Activated CD4-positive, alpha-beta T cell treated with anti-CD3 and anti-CD28 coated beads for 4 hours (primary cell): ENCODE data around the gene PLAU.
"Not testable (repeated sequence)": the region's sequence is repeated elsewhere in the genome, so short reads cannot be mapped to it uniquely, and the experiment has no call there.

Experiments
- DNase-seq, 2 donors: peaks; one replicate each; pipeline ENCODE4 v3.0.0-alpha.2; 2020

The PLAU gene

DNA sequence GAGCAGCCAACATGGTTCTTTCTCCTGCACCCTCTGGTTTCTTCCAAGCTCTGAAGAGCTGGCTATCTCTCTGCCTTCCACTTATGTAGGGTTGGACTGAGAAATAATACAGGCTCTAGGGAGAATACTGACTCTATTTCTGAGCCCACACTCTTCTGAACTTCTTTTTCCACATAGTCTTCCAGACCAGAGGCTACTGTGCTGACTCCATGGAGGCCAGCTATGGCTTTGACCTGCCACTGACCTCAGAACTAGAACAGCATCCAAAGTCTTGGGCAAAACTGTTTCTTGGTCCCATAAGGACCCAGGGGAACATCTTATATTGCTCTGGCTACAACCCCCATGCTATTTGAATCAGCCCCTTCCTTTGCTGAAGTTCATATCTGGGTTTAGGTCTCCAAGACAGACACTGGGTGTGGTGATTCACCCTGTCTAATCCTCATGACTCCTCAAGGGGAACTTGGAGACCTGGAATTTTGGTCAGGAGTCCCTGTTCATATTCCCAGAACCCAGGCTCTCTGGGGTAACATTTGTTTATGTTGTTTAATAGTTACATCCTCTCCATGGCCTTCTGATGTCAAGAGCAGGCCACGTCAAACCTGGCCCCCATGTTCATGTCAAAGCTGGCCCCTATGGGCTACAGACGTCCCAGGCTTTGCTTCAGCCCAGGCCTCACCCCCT lies 12.1 kb upstream of the PLAU start:
- no peak for DNase-seq

DNA sequence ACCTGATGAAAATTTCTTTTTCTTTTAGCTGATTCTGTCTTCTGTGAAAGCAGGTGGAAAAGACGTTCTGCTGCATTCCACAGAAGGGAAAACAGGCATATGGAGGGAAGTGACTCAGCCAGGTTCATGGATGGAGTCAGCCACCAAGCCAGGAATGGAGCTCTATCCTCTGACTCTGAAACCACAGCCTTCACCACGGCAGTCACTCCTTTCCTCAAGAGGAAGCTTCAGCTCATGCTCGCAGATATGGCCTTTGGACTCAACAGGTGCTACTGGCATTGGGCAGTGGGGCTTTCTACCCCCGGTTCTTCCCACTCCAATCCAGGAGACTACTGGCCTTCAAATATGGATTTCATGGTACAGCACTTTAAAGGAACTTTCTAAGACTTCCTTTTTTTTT lies 11.5 kb upstream of the PLAU start:
- no peak for DNase-seq

DNA sequence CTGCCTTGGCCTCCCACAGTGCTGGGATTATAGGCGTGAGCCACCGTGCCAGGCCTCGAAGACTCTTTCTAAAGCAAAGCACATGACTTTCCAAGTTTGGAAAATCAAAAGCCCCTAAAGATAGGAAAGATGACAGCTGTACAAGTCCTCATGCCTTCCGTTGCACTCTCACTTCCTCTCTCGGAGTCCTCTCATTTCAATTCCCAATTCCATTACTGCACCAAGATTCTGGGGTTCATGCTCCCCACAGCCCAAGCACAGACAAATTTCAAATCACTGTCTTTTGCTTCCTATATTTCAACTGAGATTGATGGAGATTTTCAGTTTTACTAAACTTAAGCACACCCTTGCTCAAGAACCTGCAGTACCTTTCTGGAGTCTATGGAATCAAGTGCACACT lies 10.9 kb upstream of the PLAU start:
- no peak for DNase-seq

DNA sequence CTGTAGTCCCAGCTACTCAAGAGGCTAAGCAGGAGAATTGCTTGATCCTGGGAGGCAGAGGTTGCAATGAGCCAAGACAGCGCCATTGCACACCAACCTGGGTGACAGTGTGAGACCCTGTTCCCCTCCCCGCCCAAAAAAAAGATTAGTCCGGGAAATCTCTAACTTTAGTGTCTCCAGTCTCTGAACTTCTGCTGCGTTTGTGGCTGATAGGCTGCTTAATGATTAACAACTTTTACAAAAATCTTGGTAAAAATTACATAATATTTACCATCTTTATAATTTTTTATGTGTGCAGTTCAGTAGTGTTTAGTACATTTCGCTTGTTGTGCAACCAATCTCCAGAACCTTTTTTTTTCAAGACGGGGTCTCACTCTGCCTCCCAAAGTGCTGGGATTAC lies 9.7 kb upstream of the PLAU start:
- DNase-seq, result no peak

DNA sequence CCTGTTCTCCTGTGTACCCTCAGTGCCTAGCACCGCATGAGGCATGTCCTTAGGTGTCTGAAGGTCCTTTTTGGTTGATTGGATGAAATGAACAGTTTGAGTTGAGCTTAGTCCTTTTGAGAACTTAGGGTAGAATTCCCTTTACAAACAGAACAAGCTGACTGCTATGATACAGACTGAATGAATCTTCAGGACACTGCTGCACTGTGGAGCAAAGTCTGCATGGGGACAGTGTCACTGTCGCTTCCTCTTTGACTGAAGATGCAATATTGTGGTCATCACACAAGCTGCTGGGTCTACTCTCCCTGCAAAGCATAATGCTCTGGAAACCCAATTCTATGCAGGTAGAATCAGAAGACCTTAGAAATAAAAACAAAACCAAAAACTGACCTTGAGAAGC lies 8.6 kb upstream of the PLAU start:
- DNase-seq, result no peak

DNA sequence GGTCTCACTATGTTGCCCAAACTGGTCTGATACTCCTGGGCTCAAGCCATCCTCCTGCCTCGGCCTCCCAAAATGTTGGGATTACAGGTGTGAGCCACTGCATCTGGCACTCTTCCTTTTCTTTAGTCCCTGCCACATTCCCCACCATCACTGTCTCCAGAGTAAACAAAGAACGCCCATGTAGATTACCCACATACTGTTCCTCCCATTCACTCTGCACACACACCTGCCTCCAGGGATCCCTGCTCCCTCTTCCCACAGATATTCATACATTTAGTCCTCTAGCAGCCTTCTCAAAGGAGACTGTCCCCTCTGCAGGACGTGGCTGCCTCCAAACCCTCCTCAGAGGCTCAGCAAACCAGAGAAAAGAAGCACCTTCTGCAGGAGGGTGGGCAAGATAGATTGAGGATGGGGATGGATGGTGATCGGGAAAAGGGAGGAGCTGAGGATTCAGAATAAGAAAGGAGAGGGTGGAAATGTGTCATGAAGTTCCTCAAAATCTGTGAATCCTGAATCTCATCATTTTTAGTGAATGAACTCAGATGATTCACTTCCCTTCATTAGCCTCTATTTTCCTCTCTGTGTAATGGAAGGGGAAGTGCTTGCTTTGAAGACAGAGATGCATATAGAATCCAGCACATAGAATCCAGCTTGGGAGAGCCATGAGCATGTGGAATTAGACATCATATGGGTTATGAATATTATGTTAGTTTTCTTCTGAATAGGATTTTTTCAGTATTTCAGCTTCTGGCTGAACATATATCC lies 5.5 kb upstream of the PLAU start:
- DNase-seq, result no peak

DNA sequence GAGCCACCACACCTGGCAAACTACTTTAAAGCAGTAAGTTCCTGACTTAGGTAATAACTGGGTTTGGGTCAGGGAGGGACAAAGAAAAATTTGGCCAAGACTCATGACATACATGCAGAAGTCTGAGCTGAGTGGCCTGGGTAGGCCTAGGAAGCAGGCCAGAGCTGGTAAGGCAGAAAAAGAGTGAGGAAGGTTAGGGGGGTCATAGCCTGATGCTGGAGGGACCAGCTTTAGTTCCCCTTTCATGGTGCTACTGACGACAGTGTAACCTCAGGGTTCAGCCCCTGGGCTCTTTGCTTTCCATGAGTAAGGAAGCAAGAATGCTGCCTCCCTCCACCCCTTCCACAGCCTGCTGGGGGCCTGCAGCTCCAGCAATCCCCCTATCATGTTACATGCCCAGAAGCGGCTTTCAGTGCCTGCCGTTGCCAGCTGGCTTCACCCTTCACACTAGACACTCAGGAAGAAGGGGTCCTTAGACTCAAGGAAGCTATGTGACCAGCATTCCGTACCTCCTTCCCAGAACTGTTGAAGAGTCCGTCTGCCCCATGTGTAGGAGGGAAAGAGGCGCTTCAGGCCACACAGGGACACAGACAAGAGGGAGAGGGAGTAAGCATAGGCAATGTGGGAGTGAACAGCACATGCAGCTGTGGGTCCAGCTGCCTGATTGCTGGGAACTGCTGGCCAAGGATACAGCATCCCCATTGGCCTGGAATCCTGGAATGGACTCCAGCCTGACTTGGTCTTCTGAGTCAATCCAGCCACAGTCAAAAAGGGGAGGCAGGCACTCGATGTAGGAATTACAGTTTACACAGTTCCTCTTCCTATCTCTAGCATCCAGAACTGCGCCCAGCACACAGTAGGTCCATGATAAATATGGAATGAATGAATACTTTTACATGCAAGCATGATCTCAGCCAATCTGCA lies 4.1 kb upstream of the PLAU start:
- no peak for DNase-seq

DNA sequence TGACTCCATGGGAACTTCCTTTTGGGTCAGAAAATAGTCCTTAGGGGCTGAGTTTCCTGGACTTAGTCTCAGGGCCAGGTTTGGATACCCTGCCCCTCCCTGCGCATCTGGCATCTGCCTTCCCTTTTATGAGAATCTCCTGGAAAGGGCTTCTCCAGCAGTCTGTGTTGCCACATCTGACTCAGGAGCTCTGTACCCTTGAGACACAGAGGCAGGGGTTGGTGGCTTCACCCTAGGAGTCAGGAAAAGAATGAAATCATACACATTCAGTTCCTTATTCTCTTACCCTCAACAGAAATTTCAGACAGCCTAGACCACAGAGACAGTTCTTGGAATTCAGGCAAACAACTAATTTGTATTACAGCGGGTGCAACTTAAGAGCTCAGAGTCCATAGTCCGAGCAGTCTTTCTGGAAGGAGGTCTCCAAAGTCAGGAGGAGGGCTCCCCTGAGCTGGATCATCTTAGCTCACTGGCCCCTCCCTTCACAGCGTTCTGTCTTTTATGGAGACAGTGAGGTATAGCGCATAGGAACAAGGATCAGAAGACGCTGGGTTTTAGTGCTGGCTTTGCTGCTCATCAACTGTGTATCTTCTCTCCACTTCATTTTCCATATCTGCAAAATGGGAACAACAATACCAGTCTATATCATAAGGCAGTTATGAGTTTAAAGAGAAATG lies 3.0 kb upstream of the PLAU start:
- no peak for DNase-seq

DNA sequence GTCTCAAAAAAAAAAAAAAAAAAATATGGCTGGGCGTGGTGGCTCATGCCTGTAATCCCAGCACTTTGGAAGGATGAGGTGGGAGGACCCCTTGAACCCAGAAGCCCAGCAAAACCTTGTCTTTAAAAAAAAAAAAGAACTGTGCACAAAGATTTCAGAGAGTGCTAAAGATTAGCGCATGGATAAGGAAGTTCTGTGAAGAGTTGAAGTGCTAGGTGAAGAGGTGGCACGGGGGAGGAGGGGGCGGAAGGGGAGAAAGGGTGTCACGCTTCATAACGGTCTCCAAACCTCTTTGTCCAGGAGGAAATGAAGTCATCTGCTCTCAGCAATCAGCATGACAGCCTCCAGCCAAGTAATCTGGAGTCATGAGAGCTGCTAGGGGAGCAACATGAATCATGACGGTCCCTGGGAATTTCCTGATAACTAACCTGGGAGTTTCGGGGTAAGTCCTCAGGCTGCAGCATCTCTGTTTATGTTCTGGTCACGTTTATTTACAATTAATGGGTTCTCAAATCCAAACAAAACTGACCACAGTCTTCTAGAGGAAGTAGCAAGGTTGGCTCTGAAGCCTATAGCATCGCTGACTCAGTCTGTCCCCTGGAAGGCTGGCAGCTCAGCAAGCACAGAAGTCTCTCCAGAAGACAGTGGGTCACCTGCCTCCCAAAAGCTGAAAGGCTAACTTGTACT lies 1.9 kb upstream of the PLAU start:
- peak; percentile 78 to 79 for DNase-seq

DNA sequence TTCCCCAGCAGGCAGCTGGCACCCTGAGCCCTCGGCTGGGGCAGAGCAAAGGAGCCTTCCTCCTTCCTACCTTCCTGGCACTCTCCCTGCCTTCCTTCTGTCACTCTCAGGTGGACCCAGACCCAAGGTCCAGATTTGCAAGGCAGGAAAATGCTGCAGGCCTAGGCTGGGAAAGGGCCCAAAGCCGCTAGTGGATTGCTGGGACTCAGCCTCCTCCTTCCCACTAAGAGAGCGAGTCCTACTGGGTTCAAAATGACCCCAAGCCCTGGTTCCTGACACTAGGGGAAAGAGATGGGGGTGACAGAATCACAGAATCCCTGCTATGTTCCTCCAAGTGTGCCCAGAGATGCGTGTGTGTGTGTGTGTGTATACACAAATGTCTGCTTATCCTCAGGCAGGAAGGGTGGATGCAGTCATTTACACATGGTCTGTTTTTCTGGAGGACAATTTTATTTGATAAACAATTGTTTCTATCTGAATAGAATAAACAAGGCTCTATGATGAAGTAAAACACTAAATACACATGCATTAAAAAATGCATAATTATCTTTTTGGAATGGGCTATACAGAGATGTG lies 1.3 kb upstream of the PLAU start:
- no peak for DNase-seq

DNA sequence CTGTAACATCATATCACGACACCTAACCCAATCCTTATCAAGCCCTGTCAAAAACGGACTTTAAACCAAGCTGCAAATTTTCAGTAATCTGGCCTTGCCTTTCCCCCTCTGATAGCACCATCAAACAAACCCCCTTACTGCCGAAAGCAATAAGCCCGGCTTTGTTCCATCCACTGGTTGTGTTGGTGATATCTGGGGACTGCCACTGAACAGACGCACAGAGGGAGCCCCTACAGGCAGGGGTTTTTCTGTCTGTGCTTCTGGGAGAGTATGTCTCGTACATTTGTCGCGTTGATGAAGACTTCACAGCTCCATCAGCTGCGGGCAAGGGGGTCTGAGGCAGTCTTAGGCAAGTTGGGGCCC lies 550 bp upstream of the PLAU start:
- DNase-seq, result no peak

DNA sequence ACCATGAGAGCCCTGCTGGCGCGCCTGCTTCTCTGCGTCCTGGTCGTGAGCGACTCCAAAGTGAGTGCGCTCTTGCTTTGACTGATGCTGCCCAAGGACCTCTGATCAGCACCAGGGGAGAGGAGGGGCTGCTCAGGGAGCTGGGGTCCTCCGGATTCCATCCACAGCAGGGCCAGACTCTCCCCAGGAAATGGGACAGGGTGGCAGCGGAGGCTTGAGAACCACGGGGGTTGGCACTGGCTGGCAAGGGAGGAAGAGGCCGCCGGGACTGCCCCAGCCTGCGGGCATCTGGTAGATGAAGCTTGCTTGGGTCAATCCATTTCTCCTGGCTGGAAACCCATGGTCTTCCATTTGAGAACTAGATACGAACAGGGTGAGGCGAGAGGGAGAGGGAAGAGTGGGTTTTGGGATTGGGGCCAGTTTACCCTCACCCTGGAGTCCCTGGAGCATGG lies 647 bp downstream of the PLAU start:
- no peak for DNase-seq

DNA sequence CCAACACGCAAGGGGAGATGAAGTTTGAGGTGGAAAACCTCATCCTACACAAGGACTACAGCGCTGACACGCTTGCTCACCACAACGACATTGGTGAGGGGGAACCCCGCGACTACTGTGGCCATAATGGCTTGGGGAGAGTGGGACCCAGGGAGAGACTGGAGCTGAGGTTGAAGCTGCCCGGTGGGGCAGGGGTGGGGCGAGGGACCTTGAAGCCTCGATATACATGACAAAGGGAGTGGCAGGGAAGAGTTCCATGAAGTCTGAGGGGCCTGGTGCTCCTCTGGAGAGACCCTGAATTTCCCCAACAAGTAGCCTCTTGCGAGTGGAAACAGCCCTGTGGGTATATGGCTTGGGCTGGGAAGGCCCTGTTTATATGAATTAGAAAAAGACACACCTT lies 3.1 kb downstream of the PLAU start:
- DNase-seq, result no peak

DNA sequence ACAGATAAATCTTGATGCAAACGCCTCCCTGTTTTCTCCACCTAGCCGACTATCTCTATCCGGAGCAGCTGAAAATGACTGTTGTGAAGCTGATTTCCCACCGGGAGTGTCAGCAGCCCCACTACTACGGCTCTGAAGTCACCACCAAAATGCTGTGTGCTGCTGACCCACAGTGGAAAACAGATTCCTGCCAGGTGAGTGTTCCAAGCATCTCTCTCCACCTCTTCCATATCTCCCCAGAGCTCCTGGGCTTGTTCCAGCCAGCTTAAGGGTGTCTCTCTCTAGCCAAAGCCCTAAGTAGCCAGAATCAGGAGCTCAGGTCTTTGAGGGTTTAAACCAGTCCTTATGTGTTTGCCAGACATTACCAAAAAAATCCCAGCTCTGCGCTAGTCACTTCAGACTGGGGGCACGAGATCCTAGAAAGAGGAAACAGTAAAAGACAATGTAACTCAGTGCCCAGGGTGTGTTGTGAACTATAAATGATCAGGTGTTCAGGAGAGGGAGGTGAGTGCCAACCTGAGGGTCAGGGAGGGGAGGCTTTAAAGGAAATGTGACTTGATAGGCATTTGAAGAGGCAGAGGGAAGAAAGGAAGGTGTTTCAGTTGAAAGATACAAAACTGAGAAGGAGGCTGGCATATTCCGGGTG lies 4.4 kb downstream of the PLAU start:
- DNase-seq, result no peak

DNA sequence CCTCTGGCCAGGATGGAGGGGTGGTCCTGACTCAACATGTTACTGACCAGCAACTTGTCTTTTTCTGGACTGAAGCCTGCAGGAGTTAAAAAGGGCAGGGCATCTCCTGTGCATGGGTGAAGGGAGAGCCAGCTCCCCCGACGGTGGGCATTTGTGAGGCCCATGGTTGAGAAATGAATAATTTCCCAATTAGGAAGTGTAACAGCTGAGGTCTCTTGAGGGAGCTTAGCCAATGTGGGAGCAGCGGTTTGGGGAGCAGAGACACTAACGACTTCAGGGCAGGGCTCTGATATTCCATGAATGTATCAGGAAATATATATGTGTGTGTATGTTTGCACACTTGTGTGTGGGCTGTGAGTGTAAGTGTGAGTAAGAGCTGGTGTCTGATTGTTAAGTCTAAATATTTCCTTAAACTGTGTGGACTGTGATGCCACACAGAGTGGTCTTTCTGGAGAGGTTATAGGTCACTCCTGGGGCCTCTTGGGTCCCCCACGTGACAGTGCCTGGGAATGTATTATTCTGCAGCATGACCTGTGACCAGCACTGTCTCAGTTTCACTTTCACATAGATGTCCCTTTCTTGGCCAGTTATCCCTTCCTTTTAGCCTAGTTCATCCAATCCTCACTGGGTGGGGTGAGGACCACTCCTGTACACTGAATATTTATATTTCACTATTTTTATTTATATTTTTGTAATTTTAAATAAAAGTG lies 6.0 kb downstream of the PLAU start:
- DNase-seq, result no peak

DNA sequence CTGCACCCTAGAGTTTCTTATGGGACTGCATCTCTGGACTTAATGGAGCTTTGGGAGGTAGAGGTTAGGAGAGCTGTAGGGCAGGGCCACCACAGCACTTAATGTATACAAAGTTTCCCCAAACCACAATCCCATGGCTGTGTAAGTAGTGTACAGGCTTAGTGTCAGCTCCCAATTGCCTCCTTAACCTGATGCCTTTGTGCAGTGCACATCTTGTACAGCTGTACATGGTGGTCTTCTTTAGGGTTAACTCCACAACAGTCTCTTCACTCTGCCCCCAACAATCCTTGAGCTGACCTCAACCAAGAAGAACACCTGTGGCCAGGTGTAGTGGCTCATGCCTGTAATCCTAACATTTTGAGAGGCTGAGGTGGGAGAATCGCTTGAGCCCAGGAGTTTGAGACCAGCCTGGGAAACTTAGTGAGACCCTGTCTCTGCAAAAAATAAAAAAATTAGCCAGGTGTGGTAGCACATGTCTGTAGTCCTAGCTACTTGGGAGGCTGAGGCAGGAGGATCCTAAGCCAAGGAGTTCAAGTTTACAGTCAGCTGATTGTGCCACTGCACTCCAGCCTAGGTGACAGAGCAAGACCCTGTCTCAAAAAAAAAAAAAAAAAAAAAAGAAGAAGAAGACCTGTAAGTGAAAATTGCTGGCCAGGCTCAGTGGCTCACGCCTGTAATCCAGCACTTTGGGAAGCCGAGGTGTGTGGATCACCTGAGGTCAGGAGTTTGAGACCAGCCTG lies 6.8 kb downstream of the PLAU start:
- no peak for DNase-seq

DNA sequence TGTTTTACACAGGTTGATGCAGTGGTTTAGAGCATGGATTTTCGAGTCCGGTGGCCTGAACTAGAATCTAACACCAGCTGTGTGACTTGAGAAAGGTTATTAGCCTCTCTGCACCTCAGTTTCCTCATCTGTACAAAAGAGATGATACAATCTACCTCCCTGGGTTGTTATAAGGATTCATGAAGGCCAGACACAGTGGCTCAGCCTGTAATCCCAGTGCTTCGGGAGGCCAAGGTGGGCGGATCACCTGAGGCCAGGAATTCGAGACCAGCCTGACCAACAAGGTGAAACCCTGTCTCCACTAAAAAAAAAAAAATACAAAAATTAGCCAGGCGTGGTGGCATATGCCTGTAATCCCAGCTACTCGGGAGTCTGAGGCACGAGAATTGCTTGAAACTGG lies 8.5 kb downstream of the PLAU start:
- not testable (repeated sequence) for DNase-seq

DNA sequence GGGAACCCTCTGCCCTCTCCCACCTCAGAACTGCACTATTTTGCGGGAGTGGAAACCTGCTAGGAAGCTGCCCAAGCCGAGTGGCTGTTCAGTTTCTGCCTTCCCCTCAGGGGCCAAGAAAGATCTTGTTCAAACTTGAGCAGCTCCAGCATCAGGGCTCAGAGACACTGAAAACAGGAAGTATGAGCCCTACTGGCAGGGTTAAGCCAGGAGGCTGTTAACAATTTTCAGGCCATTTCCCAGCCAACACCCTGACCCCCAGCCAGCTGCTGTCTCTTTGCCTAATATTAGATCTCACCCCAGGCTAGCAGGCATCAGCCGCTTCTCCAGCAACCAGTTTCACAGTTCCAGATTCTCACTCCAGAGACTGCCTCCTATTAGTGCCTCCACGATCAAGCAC lies 9.2 kb downstream of the PLAU start:
- no peak for DNase-seq

DNA sequence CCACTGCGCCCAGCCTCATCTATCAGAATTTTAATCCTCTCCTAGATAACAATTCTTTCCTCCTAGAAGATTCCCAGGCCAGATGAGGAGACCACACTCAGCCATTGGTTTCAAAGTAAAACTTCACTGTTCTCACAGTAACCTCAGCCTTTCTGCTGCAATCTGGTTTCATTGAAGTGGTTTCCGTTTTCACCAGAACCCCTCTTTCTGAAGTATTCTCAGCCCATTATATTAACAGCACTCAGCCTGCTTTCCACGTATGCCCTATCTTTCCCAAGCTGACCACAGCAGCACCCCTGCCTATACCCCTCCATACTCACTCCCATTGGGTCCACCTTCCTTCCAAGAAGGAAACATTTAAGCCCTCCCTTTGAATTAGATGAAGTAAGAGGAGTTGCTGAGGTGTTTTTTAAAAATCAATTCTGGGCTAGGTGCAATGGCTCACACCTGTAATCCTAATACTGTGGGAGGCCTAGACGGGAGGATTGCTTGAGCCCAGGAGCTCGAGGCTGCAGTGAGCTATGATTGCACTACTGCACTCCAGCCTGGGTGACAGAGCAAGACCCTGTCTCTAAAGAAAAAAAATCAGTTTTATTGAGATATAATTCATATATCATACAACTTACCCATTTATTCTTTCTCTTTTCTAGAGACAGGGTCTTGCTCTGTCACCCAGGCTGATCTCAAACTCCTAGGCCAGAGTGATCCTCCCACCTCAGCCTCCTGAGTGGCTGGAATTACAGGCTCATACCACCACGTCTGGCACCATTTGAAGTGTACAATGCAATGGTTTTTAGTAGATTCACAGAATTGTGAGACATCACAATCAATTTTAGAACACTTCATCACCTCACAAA lies 11.3 kb downstream of the PLAU start:
- DNase-seq, result peak; percentile 18 to 40
